CD4-positive, alpha-beta T cell (primary cell): ENCODE results near the gene PIP4K2A. TPM values are rescaled to one million over a fixed set of nuclear protein-coding genes. Genes with fewer than 3 reads are reported as not detected.

ENCODE experiments used
- ATAC-seq: fragments of 200-7000 bp; cut with Tn5 transposase; one replicate; pipeline ENCODE4 v1.10.0; 2022; ENCODE audit warnings: mild to moderate bottlenecking; ENCODE audit not compliant: poor library complexity
- CTCF ChIA-PET: fragments of 350-600 bp; sonication (Branson Sonifier 250); formaldehyde crosslinking; loops from one replicate; lab custom pipeline; 2021; ENCODE audit warnings: antibody characterized with exemption, inconsistent platforms; lab: Charles Lee
- POLR2A ChIA-PET: fragments of 350-600 bp; sonication (Branson Sonifier 250); formaldehyde crosslinking; loops from one replicate; lab custom pipeline; 2021; ENCODE audit warnings: antibody characterized with exemption, inconsistent platforms; lab: Charles Lee
- DNase-seq, 14 experiments: peaks; one replicate each; pipeline ENCODE4 v3.0.0-alpha.2; 2013 to 2020; ENCODE audit warnings: mixed read lengths in 2 of 14
- H3K27ac ChIP-seq, 2 donors: one replicate each; pipeline versions ENCODE4 v1.5.1 to v1.7.0; 2013; ENCODE audit warnings: low read length in 2 of 2, low read depth in 1 of 2, mild to moderate bottlenecking in 1 of 2
- H3K27me3 ChIP-seq, 2 experiments: 1 replicate in 1 of 2; 2 replicates in 1 of 2; pipeline versions ENCODE4 v1.6.1 to v1.7.0; 2013; ENCODE audit warnings: low read length in 2 of 2, control low read depth in 1 of 2, mild to moderate bottlenecking in 1 of 2, moderate library complexity in 1 of 2; ENCODE audit not compliant: insufficient read depth in 2 of 2, control insufficient read depth in 1 of 2
- H3K36me3 ChIP-seq: one replicate; pipeline ENCODE4 v1.6.1; 2013; ENCODE audit warnings: low read length, control low read depth; ENCODE audit not compliant: insufficient read depth
- H3K4me1 ChIP-seq: one replicate; pipeline ENCODE4 v1.6.1; 2013; ENCODE audit warnings: low read length, control low read depth; ENCODE audit not compliant: insufficient read depth
- H3K4me3 ChIP-seq: one replicate; pipeline ENCODE4 v1.5.1; 2013; ENCODE audit warnings: mild to moderate bottlenecking, low read length, moderate library complexity
- H3K9me3 ChIP-seq, 2 experiments: 1 replicate in 1 of 2; 2 replicates in 1 of 2; pipeline versions ENCODE4 v1.6.1 to v1.7.0; 2013; ENCODE audit warnings: low read length in 2 of 2, mild to moderate bottlenecking in 2 of 2, control low read depth in 1 of 2, moderate library complexity in 1 of 2; ENCODE audit not compliant: control insufficient read depth in 1 of 2, insufficient read depth in 1 of 2
- H3K27ac Mint-ChIP-seq: one replicate; pipeline ENCODE4 v1.8.0; 2020; ENCODE audit warnings: mixed read lengths
- H3K27me3 Mint-ChIP-seq: one replicate; pipeline ENCODE4 v1.8.0; 2021; ENCODE audit warnings: mixed read lengths
- H3K36me3 Mint-ChIP-seq: one replicate; pipeline ENCODE4 v1.8.0; 2021; ENCODE audit warnings: low read depth, mixed read lengths
- H3K4me1 Mint-ChIP-seq: one replicate; pipeline ENCODE4 v1.8.0; 2021; ENCODE audit warnings: low read depth, mixed read lengths
- H3K4me3 Mint-ChIP-seq: one replicate; pipeline ENCODE4 v1.8.0; 2020; ENCODE audit warnings: mild to moderate bottlenecking, mixed read lengths
- H3K9me3 Mint-ChIP-seq: one replicate; pipeline ENCODE4 v1.8.0; 2020; ENCODE audit warnings: mixed read lengths
- CTCF ChIP-seq: fragments of 200-600 bp; IDR thresholded peaks from one replicate; pipeline ENCODE4 v1.8.0; 2022; ENCODE audit warnings: antibody characterized with exemption, mild to moderate bottlenecking
- intact Hi-C, 2 experiments: fragments of 100-400 bp; cut with DNase I in 1 of 2; cut with micrococcal nuclease in 1 of 2; formaldehyde crosslinking; loops; one replicate each; pipeline versions ENCODE4 v1.15.1 to v1.9.0; 2023 to 2025; cut with DNase I, micrococcal nuclease
- total RNA-seq, 174 experiments: library from RNA in 2 of 174; stranded (reverse) in 2 of 174; gene quantifications; one replicate each; pipeline ENCODE4 v1.2.3 and lab custom pipeline; 2021 to 2026

Gene PIP4K2A
- total RNA-seq, 2 experiments from 2014 or later: 75.4 to 87.2 TPM

- ChIA-PET POLR2A (interaction anchor here (0.7 to 1.6 kb wide), 3 partner anchors 37 to 176 kb away, joined by 3 read pairs; partner anchors contain the start of gene COMMD3), CTCF (no interaction called here)
- no peak for TF ChIP-seq CTCF
- Mint-ChIP-seq H3K4me1 (peaks cover 17% of the 10 kb centered on the region), H3K4me3 (no peak overlapping the region), H3K27ac (no peak overlapping the region), H3K27me3 (peaks cover 6% of the 10 kb centered on the region), H3K36me3 (no peaks in the 10 kb centered on the region), H3K9me3 (no peaks in the 10 kb centered on the region)
- peaks cover 12% of the 10 kb centered on the region for H3K4me1 ChIP-seq
- no peak overlapping the region for H3K27ac ChIP-seq
- H3K4me3 ChIP-seq: no peak overlapping the region
- no peaks in the 10 kb centered on the region for H3K9me3 ChIP-seq
- DNase-seq: peak in 4 of 14 experiments; percentile 9 to 68 (median 52)
- peak; percentile 84 for ATAC-seq
- no peaks in the 10 kb centered on the region for H3K27me3 ChIP-seq
- intact Hi-C loops: no loop called here
- H3K36me3 ChIP-seq: no peaks in the 10 kb centered on the region
Observed at GRCh38 chr10:22491931-22492615, 222.3 kb downstream of the PIP4K2A start.

- no peak overlapping the region for H3K27ac ChIP-seq
- H3K9me3 Mint-ChIP-seq: no peaks in the 10 kb centered on the region
- H3K4me3 Mint-ChIP-seq: no peak overlapping the region
- TF ChIP-seq CTCF: no peak
- no peak overlapping the region for H3K4me3 ChIP-seq
- peaks cover 17% of the 10 kb centered on the region for H3K4me1 Mint-ChIP-seq
- H3K27me3 ChIP-seq: no peaks in the 10 kb centered on the region
- H3K36me3 ChIP-seq: no peaks in the 10 kb centered on the region
- H3K27ac Mint-ChIP-seq: no peak overlapping the region
- peaks cover 6% of the 10 kb centered on the region for H3K27me3 Mint-ChIP-seq
- POLR2A ChIA-PET: no interaction called here
- H3K9me3 ChIP-seq: no peaks in the 10 kb centered on the region
- peaks cover 12% of the 10 kb centered on the region for H3K4me1 ChIP-seq
- DNase-seq (no peak), ATAC-seq (no peak)
- CTCF ChIA-PET: no interaction called here
- no peaks in the 10 kb centered on the region for H3K36me3 Mint-ChIP-seq
- intact Hi-C loops: no loop called here
Observed at GRCh38 chr10:22491480-22491879, 222.9 kb downstream of the PIP4K2A start.

GRCh38 chr10:22489975-22490374 is 224.4 kb downstream of the PIP4K2A start:
- POLR2A ChIA-PET: no interaction called here
- Mint-ChIP-seq H3K9me3 (no peaks in the 10 kb centered on the region), H3K27me3 (peaks cover 6% of the 10 kb centered on the region), H3K27ac (no peak overlapping the region), H3K36me3 (no peaks in the 10 kb centered on the region), H3K4me1 (peaks cover 17% of the 10 kb centered on the region), H3K4me3 (no peak overlapping the region)
- CTCF ChIA-PET: no interaction called here
- H3K9me3 ChIP-seq: no peaks in the 10 kb centered on the region
- H3K27ac ChIP-seq: no peak overlapping the region
- H3K36me3 ChIP-seq: no peaks in the 10 kb centered on the region
- DNase-seq: no peak
- peaks cover 12% of the 10 kb centered on the region for H3K4me1 ChIP-seq
- no peak overlapping the region for H3K4me3 ChIP-seq
- intact Hi-C loops: no loop called here
- ATAC-seq: no peak
- TF ChIP-seq CTCF: no peak
- no peaks in the 10 kb centered on the region for H3K27me3 ChIP-seq
